HEK293T (cell line): ENCODE measurements around the gene EPHB4.

ENCODE experiments used
- BHLHE40 ChIP-seq: fragments of 450-650 bp; IDR thresholded peaks from 2 replicates; pipeline ENCODE4 v1.6.1; 2016; ENCODE audit warnings: mild to moderate bottlenecking, moderate library complexity, borderline replicate concordance
- ELF4 ChIP-seq: fragments of 450-650 bp; IDR thresholded peaks from 2 replicates; pipeline ENCODE4 v1.6.1; 2017; ENCODE audit warnings: antibody characterized with exemption
- FOXM1 ChIP-seq: fragments of 450-650 bp; IDR thresholded peaks from 2 replicates; pipeline ENCODE4 v1.6.1; 2017; ENCODE audit warnings: mild to moderate bottlenecking, borderline replicate concordance
- SUZ12 ChIP-seq: fragments of 450-650 bp; IDR thresholded peaks from 2 replicates; pipeline ENCODE4 v1.6.1; 2016; ENCODE audit warnings: mild to moderate bottlenecking
- ZNF384 ChIP-seq: fragments of 450-650 bp; IDR thresholded peaks from 2 replicates; pipeline ENCODE4 v1.6.1; 2016

- no peak for TF ChIP-seq FOXM1
- TF ChIP-seq ZNF384 = no peak
- no peak for TF ChIP-seq BHLHE40
- TF ChIP-seq SUZ12 = no peak
- TF ChIP-seq ELF4 = no peak
These were observed 14.6 kb downstream of the EPHB4 start for GRCh38 chr7:100812729-100813128.
